ENCODE measurements around the gene HAVCR2.

- no peak for TF ChIP-seq CTCF (conservative IDR thresholded peaks at IDR 0.05 in 1 of 2, IDR thresholded peaks at IDR 0.05 in 1 of 2; ENCODE audit: extremely low read depth in 1 of 2, insufficient read depth in 1 of 2, low read depth in 1 of 2, low read length in 2 of 2)
- no peak for TF ChIP-seq EZH2 (IDR thresholded peaks at IDR 0.05; ENCODE audit: borderline replicate concordance, low read length)
These were observed 58.8 kb downstream of the HAVCR2 start for GRCh38 chr5:157050050-157050449.

All from mammary epithelial cell (primary cell).